Smooth muscle cell of the pulmonary artery (primary cell): ENCODE results near the gene INHBB. TPM values are rescaled to one million over a fixed set of nuclear protein-coding genes. Genes with fewer than 3 reads are reported as not detected.

Experiments used
- total RNA-seq: library from RNA; depleted of rRNA; stranded (reverse); fragments of >200 nt; gene quantifications from 2 replicates; pipeline ENCODE4 v1.2.3, GENCODE V29; 2014

INHBB gene
- 0.03 and 0.52 TPM in 2 replicates for total RNA-seq

DNA sequence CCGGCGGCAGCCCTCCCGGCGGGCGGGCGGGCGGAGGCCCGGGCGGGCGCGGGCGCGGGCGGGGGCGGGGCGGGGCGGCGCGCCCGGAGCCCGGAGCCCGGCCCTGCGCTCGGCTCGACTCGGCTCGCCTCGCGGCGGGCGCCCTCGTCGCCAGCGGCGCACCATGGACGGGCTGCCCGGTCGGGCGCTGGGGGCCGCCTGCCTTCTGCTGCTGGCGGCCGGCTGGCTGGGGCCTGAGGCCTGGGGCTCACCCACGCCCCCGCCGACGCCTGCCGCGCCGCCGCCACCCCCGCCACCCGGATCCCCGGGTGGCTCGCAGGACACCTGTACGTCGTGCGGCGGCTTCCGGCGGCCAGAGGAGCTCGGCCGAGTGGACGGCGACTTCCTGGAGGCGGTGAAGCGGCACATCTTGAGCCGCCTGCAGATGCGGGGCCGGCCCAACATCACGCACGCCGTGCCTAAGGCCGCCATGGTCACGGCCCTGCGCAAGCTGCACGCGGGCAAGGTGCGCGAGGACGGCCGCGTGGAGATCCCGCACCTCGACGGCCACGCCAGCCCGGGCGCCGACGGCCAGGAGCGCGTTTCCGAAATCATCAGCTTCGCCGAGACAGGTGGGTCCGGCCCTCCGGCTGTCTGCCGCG, at the start of gene INHBB:
INHBB (plus strand) TSS at position 111 of the 641 bp plus-strand sequence; CDS start at position 164, 53 bp downstream.

Other genes with a start within 250 kb of the INHBB start
- gene TMEM185B, start 122.7 kb upstream of the INHBB start, total RNA-seq: 35.9 and 51.3 TPM in 2 replicates
- gene RALB, start 93.3 kb upstream of the INHBB start, total RNA-seq: 53.7 and 57.5 TPM in 2 replicates